Measurements from ENCODE around the gene NUDT22.

DNA sequence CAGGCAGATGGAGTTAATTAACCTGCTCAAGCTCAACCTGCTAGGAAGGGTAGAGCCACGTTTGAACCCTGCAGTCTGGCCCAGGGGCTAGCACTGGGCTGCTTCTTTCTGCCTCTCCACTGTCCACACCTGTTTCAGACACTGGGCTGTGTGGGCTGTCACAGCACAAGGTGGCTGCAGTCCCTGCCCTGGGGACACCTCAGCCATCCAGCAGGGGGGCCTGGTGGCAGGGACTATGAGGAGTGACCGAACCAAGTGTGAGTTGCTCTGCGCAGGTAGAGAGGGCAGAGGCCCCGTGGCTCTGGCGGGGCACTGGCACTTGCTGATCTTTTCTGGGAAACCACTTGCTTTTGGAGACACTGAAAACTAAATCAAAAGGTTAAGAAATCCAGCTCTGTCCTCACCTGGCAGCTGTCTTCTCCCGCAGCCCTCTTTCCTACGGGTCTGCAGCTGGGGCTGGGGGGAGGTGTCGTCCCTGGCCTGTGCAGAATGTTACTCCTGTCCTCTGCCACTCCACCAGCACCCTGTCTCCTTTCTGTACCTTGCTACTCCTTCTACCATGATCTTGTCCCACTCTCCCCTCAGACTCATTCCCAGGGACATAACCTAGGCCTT, 52.6 kb downstream of the NUDT22 start:
- TF ChIP-seq ZFP30 (CRISPR knock-in tag; IDR thresholded peaks at IDR 0.05) = no peak
- TF ChIP-seq, protein P1, sequence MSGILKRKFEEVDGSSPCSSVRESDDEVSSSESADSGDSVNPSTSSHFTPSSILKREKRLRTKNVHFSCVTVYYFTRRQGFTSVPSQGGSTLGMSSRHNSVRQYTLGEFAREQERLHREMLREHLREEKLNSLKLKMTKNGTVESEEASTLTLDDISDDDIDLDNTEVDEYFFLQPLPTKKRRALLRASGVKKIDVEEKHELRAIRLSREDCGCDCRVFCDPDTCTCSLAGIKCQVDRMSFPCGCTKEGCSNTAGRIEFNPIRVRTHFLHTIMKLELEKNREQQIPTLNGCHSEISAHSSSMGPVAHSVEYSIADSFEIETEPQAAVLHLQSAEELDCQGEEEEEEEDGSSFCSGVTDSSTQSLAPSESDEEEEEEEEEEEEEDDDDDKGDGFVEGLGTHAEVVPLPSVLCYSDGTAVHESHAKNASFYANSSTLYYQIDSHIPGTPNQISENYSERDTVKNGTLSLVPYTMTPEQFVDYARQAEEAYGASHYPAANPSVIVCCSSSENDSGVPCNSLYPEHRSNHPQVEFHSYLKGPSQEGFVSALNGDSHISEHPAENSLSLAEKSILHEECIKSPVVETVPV (CRISPR knock-in tag; IDR thresholded peaks at IDR 0.05) = no peak
- TF ChIP-seq ZNF70 (CRISPR knock-in tag; IDR thresholded peaks at IDR 0.05) = no peak
- no peak for TF ChIP-seq RARB (CRISPR knock-in tag; IDR thresholded peaks at IDR 0.05)

Measured in SK-N-SH treated with all-trans-retinoic acid at 6 μM for 48 hours (cell line).